ENCODE data around the gene FNIP2.
"Not testable (repeated sequence)": the region's sequence is repeated elsewhere in the genome, so short reads cannot be mapped to it uniquely, and the experiment has no call there.

FNIP2 gene

DNA sequence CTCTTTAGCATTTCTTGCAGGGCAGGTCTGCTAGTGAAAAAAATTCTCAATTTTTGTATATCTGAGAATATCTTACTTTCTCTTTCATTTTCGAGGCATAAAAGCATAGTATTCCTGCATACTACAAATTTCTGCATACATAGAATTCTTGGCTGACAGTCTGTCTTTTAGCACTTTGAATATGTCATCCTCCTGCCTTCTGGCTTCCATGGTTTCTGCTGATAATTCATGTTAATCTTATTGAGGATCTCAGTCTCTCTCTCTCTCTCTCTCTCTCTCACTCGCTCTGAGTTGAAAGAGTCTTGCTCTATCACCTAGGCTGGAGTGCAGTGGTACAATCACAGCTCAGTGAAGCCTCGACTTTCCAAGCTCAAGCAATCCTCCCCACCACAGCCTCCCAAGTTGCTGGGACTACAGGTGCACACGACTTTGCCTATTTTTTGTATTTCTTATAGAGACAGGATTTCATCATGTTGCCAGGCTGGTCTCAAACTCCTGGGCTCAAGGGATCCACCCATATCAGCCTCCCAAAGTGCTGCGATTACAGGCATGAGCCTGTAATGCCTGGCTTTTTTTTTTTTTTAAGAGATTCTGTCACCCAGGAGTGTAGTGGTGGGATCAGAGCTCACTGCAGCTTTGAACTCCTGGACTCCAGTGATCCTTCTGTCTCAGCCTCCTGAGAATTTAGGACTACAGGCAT, 161.3 kb downstream of the FNIP2 start:
- no peak for DNase-seq

DNA sequence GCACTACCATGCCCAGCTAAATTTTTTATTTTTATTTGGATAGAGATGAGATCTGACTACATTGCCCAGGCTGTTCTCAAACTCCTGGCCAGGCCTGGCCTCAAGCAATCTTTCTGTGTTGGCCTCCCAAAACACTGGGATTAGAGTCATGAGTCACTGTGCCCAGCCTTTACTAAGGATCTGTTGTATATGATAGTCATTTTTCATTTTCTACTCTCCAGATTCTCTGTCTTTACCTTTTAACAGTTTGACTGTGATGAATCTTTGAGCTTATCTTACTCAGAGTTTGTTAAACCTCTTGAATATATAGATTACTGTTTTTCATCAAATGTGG, 161.8 kb downstream of the FNIP2 start:
- DNase-seq = no peak

DNA sequence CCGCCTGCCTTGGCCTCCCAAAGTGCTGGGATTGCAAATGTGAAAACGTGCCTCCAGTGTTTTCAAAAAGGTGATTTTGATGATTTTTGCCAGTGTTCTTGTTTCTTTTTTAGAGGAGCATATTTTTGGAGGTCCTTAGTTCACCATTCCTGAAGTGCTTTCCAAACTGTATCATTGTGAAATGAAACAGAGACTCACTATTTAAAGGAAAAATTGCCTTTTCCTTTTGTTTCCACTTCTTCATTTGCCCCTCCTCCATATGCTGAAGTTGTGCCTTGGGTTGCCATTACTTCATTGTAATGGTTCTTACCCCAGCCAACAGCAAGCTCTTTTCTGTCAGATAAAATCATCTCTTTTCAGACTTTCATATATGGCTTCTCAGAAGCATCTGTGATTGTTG, 164.4 kb downstream of the FNIP2 start:
- no peak for DNase-seq

GRCh38 chr4:158934996-158935669, 166.3 kb downstream of the FNIP2 start:
- no peak for DNase-seq

DNA sequence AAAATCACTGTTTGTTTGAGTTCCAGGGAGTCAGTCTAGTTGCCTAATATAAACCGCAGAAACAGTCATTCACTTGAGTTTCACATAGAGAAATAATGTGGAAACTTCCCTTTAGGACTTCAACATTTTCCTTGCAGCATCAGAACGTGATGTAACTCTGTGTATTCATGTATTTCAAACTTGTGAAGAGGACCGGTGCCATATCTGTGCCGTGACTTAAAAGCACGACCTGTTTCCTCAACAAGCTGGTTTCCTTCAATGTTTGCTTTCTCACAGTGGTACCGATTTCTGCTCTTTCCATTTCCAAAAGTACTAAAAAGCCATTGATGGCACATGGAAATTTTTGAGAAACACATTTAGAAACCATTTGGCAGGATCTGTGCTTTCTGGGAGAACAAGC, 167.4 kb downstream of the FNIP2 start:
- DNase-seq = no peak

GRCh38 chr4:158938220-158939044, 169.6 kb downstream of the FNIP2 start:
- DNase-seq = no peak

DNA sequence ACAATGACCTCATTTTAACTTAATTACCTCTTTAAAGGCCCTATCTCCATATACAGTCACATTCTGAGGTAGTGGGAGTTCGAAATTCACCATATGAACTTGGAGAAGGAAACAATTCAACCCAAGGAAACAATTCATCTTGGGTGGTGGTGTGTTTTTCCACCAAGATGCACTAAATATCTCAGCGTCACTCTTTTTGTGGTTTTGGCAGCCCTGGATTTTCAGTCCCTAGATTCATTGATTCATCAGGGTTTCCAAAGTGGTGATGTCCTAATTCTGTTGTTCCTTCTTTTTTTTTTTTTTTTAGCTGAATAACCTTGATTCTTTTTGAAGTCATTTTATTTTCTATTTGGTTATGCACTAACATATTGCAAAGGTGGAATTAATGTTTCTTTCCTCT, 171.4 kb downstream of the FNIP2 start:
- DNase-seq = no peak

DNA sequence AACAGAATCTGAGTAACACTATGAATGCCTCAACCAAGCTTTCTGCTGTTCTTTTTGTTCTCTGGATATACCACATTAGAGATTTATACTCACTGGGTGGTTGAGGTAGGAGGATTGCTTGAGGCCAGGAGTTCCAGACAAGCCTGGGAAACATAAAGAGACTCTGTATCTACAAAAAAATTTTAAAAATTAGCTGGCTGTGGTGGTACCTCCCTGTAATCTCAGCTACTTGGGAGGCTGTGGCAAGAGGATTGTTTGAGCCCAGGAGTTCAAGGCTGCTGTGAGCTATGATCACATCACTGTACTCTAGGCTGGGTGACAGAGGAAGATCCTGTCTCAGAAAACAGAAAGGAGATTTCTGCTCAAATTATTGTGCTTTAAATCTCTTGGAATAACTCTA, 172.5 kb downstream of the FNIP2 start:
- no peak for DNase-seq

GRCh38 chr4:158941895-158942294, 173.1 kb downstream of the FNIP2 start:
- no peak for DNase-seq

GRCh38 chr4:158945529-158946108, 176.8 kb downstream of the FNIP2 start:
- no peak for DNase-seq

- no peak for DNase-seq
Observed at GRCh38 chr4:158946825-158947224, 178.0 kb downstream of the FNIP2 start.

- DNase-seq = no peak
Observed at GRCh38 chr4:158948071-158948470, 179.2 kb downstream of the FNIP2 start.

GRCh38 chr4:158949099-158949498, 180.3 kb downstream of the FNIP2 start:
- no peak for DNase-seq

DNA sequence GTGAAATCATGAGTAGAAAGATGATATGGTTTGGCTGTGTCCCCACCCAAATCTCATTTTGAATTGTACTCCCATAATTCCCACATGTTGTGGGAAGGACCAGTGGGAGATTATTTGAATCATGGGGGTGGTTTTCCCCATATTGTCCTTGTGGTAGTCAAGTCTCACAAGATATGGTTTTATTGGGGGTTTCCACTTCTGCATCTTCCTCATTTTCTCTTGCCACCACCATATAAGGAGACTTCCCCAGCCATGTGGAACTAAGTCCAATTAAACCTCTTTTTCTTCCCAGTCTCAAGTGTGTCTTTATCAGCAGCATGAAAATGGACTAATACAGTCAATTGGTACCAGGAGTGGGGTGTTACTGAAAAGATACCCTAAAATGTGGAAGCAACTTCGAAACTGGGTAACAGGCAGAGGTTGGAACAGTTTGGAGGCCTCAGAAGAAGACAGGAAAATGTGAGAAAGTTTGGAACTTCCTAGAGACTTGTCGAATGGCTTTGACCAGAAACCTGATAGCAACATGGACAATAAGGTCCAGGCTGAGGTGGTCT, 183.5 kb downstream of the FNIP2 start:
- DNase-seq = not testable (repeated sequence)

DNA sequence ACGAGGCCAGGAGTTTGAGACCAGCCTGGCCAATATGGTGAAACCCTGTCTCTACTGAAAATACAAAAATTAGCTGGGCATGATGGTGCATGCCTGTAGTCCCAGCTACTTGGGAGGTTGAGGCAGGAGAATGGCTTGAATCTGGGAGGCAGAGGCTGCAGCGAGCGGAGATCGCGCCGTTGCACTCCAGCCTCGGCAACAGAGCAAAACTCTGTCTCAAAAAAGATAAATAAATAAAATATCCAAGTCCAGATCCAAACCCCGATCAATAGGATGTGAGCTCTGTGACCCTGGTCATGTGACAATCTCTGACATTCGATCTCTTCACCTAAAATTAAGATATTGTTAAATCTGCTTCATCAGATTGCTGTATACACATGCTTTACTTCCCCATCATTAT, 187.5 kb downstream of the FNIP2 start:
- DNase-seq = not testable (repeated sequence)

- not testable (repeated sequence) for DNase-seq
Observed at GRCh38 chr4:158956918-158957317, 188.1 kb downstream of the FNIP2 start.
